T-cell (primary cell): ENCODE measurements around the gene C14orf39. TPM values are rescaled to one million over a fixed set of nuclear protein-coding genes. Genes with fewer than 3 reads are reported as not detected.

ENCODE experiments used
- ATAC-seq, 4 experiments: fragments of 200-7000 bp in 3 of 4; fragments of 150-1000 bp in 1 of 4; cut with Tn5 transposase; replicated peaks in 1 of 4; 1 replicate in 3 of 4; 2 replicates in 1 of 4; pipeline ENCODE4 v1.10.0; 2021; ENCODE audit warnings: moderate library complexity in 3 of 4, mild to moderate bottlenecking in 2 of 4, moderate number of reproducible peaks in 1 of 4
- CTCF ChIA-PET, 2 donors: fragments of 300-600 bp; sonication (Branson Sonifier 250); formaldehyde crosslinking; loops; one replicate each; lab custom pipeline; 2022; ENCODE audit warnings: antibody characterized with exemption in 2 of 2; lab: Charles Lee
- POLR2A ChIA-PET, 2 donors: fragments of 300-600 bp; sonication (Branson Sonifier 250); formaldehyde crosslinking; loops; one replicate each; lab custom pipeline; 2022; ENCODE audit warnings: antibody characterized with exemption in 2 of 2; lab: Charles Lee
- DNase-seq, 35 experiments: peaks; one replicate each; pipeline versions ENCODE4 v3.0.0 to v3.0.0-alpha.2; 2013 to 2023
- H3K27ac ChIP-seq: one replicate; pipeline ENCODE4 v1.5.1; 2013; ENCODE audit warnings: low read length
- H3K27me3 ChIP-seq, 2 experiments: replicated peaks in 1 of 2; 1 replicate in 1 of 2; 2 replicates in 1 of 2; pipeline versions ENCODE4 v1.6.1 to v1.7.0; 2013; ENCODE audit warnings: low read length in 1 of 2, mixed read lengths in 1 of 2; ENCODE audit not compliant: control insufficient read depth in 2 of 2, insufficient read depth in 2 of 2; ENCODE audit errors: extremely low read depth in 1 of 2
- H3K36me3 ChIP-seq, 2 donors: 1 replicate in 1 of 2; 2 replicates in 1 of 2; pipeline versions ENCODE4 v1.6.1 to v1.7.0; 2013; ENCODE audit warnings: low read length in 1 of 2; ENCODE audit not compliant: control insufficient read depth in 2 of 2, insufficient read depth in 1 of 2; ENCODE audit errors: extremely low read depth in 1 of 2
- H3K4me1 ChIP-seq, 2 experiments: 1 replicate in 1 of 2; 2 replicates in 1 of 2; pipeline versions ENCODE4 v1.6.1 to v1.7.0; 2013; ENCODE audit warnings: low read length in 2 of 2, mixed read lengths in 1 of 2; ENCODE audit not compliant: insufficient read depth in 2 of 2, control insufficient read depth in 1 of 2; ENCODE audit errors: extremely low read depth in 1 of 2
- H3K4me3 ChIP-seq, 2 donors: 1 replicate in 1 of 2; 2 replicates in 1 of 2; pipeline versions ENCODE4 v1.5.1 to v1.7.0; 2013; ENCODE audit warnings: mild to moderate bottlenecking in 2 of 2, low read length in 1 of 2, moderate library complexity in 1 of 2; ENCODE audit not compliant: control insufficient read depth in 1 of 2; ENCODE audit errors: extremely low read depth in 1 of 2
- H3K9me3 ChIP-seq: 2 replicates; pipeline ENCODE4 v1.7.0; 2013
- H3K27ac Mint-ChIP-seq, 2 donors: one replicate each; pipeline ENCODE4 v1.8.0; 2020 to 2021; ENCODE audit warnings: mild to moderate bottlenecking in 2 of 2, mixed read lengths in 2 of 2
- H3K27me3 Mint-ChIP-seq, 2 donors: one replicate each; pipeline ENCODE4 v1.8.0; 2021 to 2022; ENCODE audit warnings: mixed read lengths in 2 of 2
- H3K36me3 Mint-ChIP-seq: one replicate; pipeline ENCODE4 v1.8.0; 2021; ENCODE audit warnings: mixed read lengths
- H3K4me1 Mint-ChIP-seq, 3 donors: one replicate each; pipeline ENCODE4 v1.8.0; 2020 to 2022; ENCODE audit warnings: mixed read lengths in 3 of 3, mild to moderate bottlenecking in 1 of 3
- H3K4me3 Mint-ChIP-seq, 3 donors: one replicate each; pipeline ENCODE4 v1.8.0; 2020 to 2022; ENCODE audit warnings: mild to moderate bottlenecking in 3 of 3, mixed read lengths in 3 of 3, moderate library complexity in 3 of 3
- H3K9me3 Mint-ChIP-seq, 3 donors: one replicate each; pipeline ENCODE4 v1.8.0; 2020 to 2022; ENCODE audit warnings: mixed read lengths in 3 of 3
- WGBS: methylation state at CpG from one replicate; pipeline ENCODE4 v1.1.5; 2013; ENCODE audit warnings: missing lambda C conversion rate; ENCODE audit not compliant: insufficient coverage; 5-methylcytosine and 5-hydroxymethylcytosine counted together
- total RNA-seq, 35 experiments: library from RNA in 6 of 35; stranded (reverse) in 6 of 35; fragments of 120-200 nt in 1 of 35; gene quantifications; one replicate each; pipeline versions ENCODE4 v1.2.1 to v1.2.4 and lab custom pipeline; 2013 to 2026

Gene C14orf39
- total RNA-seq, 5 donors from 2014 or later (not counting 1 experiment from before 2014, with no cell fraction given) = not detected

- CTCF ChIA-PET = interaction anchor here (0.6 kb wide), 2 partner anchors 78 to 1093 kb away, joined by 4 read pairs; no protein-coding TSS in a partner anchor
- H3K4me3 Mint-ChIP-seq = no peak overlapping the region
- no peak overlapping the region for H3K27ac Mint-ChIP-seq
Observed at GRCh38 chr14:60512973-60513571, 27.2 kb upstream of the C14orf39 start.

GRCh38 chr14:60512126-60512525, 26.3 kb upstream of the C14orf39 start:
- Histone ChIP-seq H3K27ac (no peak overlapping the region), H3K36me3 (no peaks in the 10 kb centered on the region), H3K4me3 (no peak overlapping the region), H3K27me3 (peaks cover 29 to 65% of the 10 kb centered on the region in 2 experiments), H3K4me1 (peaks cover 5 to 42% of the 10 kb centered on the region in 2 experiments), H3K9me3 (no peaks in the 10 kb centered on the region)
- POLR2A ChIA-PET = no interaction called here
- ATAC-seq (no peak), DNase-seq (no peak)
- Mint-ChIP-seq H3K27ac (no peak overlapping the region), H3K4me3 (no peak overlapping the region), H3K27me3 (peaks cover 60 to 78% of the 10 kb centered on the region in 2 donors), H3K4me1 (peaks cover 22 to 42% (median 34%) of the 10 kb centered on the region in 3 donors), H3K36me3 (no peaks in the 10 kb centered on the region), H3K9me3 (peaks cover 0 to under 1% (median 0%) of the 10 kb centered on the region in 3 donors)
- 36% methylated on average over 2 of the region's 2 CpGs for WGBS
- CTCF ChIA-PET = no interaction called here

More at GRCh38 chr14:60512973-60513571, 27.2 kb upstream of the C14orf39 start:
- POLR2A ChIA-PET = no interaction called here
- H3K4me3 ChIP-seq = no peak overlapping the region
- no peaks in the 10 kb centered on the region for H3K9me3 ChIP-seq
- peaks cover 0 to 2% (median 0%) of the 10 kb centered on the region in 3 donors for H3K9me3 Mint-ChIP-seq
- no peak overlapping the region for H3K27ac ChIP-seq
- H3K36me3 ChIP-seq = no peaks in the 10 kb centered on the region
- DNase-seq (no peak), ATAC-seq (no peak)
- peaks cover 58 to 73% of the 10 kb centered on the region in 2 donors for H3K27me3 Mint-ChIP-seq
- 17% methylated on average over 4 of the region's 7 CpGs for WGBS
- H3K36me3 Mint-ChIP-seq = no peaks in the 10 kb centered on the region
- peaks cover 16 to 36% (median 26%) of the 10 kb centered on the region in 3 donors for H3K4me1 Mint-ChIP-seq
- peaks cover 5 to 42% of the 10 kb centered on the region in 2 experiments for H3K4me1 ChIP-seq
- peaks cover 26 to 64% of the 10 kb centered on the region in 2 experiments for H3K27me3 ChIP-seq

GRCh38 chr14:60510951-60511599, 25.2 kb upstream of the C14orf39 start:
- 12% methylated on average over 44 of the region's 49 CpGs for WGBS
- no peak overlapping the region for H3K4me3 ChIP-seq
- Mint-ChIP-seq H3K36me3 (no peaks in the 10 kb centered on the region), H3K27me3 (peaks cover 60 to 77% of the 10 kb centered on the region in 2 donors), H3K9me3 (no peaks in the 10 kb centered on the region), H3K4me3 (peak overlapping the region in 2 of 3 donors; percentile 22 to 44), H3K27ac (no peak overlapping the region), H3K4me1 (peaks cover 16 to 39% (median 30%) of the 10 kb centered on the region in 3 donors)
- no peaks in the 10 kb centered on the region for H3K36me3 ChIP-seq
- ChIA-PET POLR2A (no interaction called here), CTCF (no interaction called here)
- peaks cover 33 to 74% of the 10 kb centered on the region in 2 experiments for H3K27me3 ChIP-seq
- H3K27ac ChIP-seq = no peak overlapping the region
- DNase-seq (no peak), ATAC-seq (no peak)
- peaks cover 5 to 42% of the 10 kb centered on the region in 2 experiments for H3K4me1 ChIP-seq
- H3K9me3 ChIP-seq = no peaks in the 10 kb centered on the region

- Mint-ChIP-seq H3K9me3 (no peaks in the 10 kb centered on the region), H3K4me1 (peaks cover 14 to 37% (median 27%) of the 10 kb centered on the region in 3 donors), H3K27ac (no peak overlapping the region), H3K36me3 (no peaks in the 10 kb centered on the region), H3K4me3 (peak overlapping the region in 2 of 3 donors; percentile 22 to 62), H3K27me3 (peaks cover 65 to 80% of the 10 kb centered on the region in 2 donors)
- Histone ChIP-seq H3K9me3 (no peaks in the 10 kb centered on the region), H3K36me3 (no peaks in the 10 kb centered on the region), H3K27me3 (peaks cover 40 to 73% of the 10 kb centered on the region in 2 experiments), H3K4me1 (peaks cover 5 to 39% of the 10 kb centered on the region in 2 experiments), H3K27ac (no peak overlapping the region), H3K4me3 (no peak overlapping the region)
- ChIA-PET POLR2A (no interaction called here), CTCF (no interaction called here)
- 12% methylated on average over 31 of the region's 35 CpGs for WGBS
- no peak for DNase-seq
- no peak for ATAC-seq
Observed at GRCh38 chr14:60510254-60510950, 24.5 kb upstream of the C14orf39 start.

GRCh38 chr14:60509438-60510253, 23.8 kb upstream of the C14orf39 start:
- H3K36me3 ChIP-seq = no peaks in the 10 kb centered on the region
- Mint-ChIP-seq H3K36me3 (no peaks in the 10 kb centered on the region), H3K4me3 (peak overlapping the region in 1 of 3 donors; percentile 62), H3K9me3 (no peaks in the 10 kb centered on the region), H3K4me1 (peaks cover 14 to 35% (median 27%) of the 10 kb centered on the region in 3 donors), H3K27me3 (peaks cover 67 to 80% of the 10 kb centered on the region in 2 donors), H3K27ac (no peak overlapping the region)
- H3K27me3 ChIP-seq = peaks cover 46 to 67% of the 10 kb centered on the region in 2 experiments
- H3K9me3 ChIP-seq = peaks cover 3% of the 10 kb centered on the region
- no peak overlapping the region for H3K27ac ChIP-seq
- H3K4me3 ChIP-seq = no peak overlapping the region
- DNase-seq (no peak), ATAC-seq (no peak)
- WGBS = 6% methylated on average over 52 of the region's 58 CpGs
- ChIA-PET POLR2A (no interaction called here), CTCF (no interaction called here)
- H3K4me1 ChIP-seq = peaks cover 2 to 34% of the 10 kb centered on the region in 2 experiments
